T-helper 1 cell treated with Interleukin-12 subunit alpha and Interleukin-12 subunit beta and Interleukin-4 antibody, amounts not matched to agents 30 μg/mL and 1 μg/mL, for 36 hours (primary cell): ENCODE results near the gene SPOPL.

Experiments used
- H3K27ac Mint-ChIP-seq: one replicate; pipeline ENCODE4 v1.8.0; 2021; ENCODE audit warnings: mild to moderate bottlenecking, mixed read lengths
- H3K27me3 Mint-ChIP-seq: one replicate; pipeline ENCODE4 v1.8.0; 2021; ENCODE audit warnings: low read depth, mixed read lengths
- H3K36me3 Mint-ChIP-seq: one replicate; pipeline ENCODE4 v1.8.0; 2021; ENCODE audit warnings: low read depth, mixed read lengths
- H3K4me1 Mint-ChIP-seq: one replicate; pipeline ENCODE4 v1.8.0; 2021; ENCODE audit warnings: low read depth, mixed read lengths
- H3K4me3 Mint-ChIP-seq: one replicate; pipeline ENCODE4 v1.8.0; 2021; ENCODE audit warnings: mild to moderate bottlenecking, moderate library complexity, mixed read lengths
- H3K9me3 Mint-ChIP-seq: one replicate; pipeline ENCODE4 v1.8.0; 2021; ENCODE audit warnings: mixed read lengths

The SPOPL gene

DNA sequence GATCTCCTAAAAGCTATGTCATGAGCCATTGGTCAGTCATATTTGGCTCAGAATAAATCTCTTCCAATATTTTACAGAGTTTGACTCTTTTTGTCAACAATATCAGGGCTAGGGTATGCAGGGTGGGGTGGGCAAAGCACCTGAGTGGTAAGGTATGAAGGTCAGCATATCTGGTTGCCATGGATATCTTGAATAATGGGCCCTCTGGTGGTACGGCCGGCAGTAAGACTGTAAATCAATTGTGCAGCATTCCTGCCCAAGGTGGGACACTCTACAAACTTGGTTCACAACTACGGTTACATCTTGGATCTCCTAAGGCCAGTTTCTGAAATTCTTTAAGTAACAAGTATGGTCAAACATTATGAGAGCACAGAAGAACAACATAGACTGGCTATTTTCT, 119.6 kb downstream of the SPOPL start:
- no peaks in the 10 kb centered on the region for H3K27me3 Mint-ChIP-seq
- no peaks in the 10 kb centered on the region for H3K36me3 Mint-ChIP-seq
- H3K9me3 Mint-ChIP-seq, result no peaks in the 10 kb centered on the region
- H3K27ac Mint-ChIP-seq, result no peak overlapping the region
- no peak overlapping the region for H3K4me3 Mint-ChIP-seq
- H3K4me1 Mint-ChIP-seq, result no peaks in the 10 kb centered on the region

DNA sequence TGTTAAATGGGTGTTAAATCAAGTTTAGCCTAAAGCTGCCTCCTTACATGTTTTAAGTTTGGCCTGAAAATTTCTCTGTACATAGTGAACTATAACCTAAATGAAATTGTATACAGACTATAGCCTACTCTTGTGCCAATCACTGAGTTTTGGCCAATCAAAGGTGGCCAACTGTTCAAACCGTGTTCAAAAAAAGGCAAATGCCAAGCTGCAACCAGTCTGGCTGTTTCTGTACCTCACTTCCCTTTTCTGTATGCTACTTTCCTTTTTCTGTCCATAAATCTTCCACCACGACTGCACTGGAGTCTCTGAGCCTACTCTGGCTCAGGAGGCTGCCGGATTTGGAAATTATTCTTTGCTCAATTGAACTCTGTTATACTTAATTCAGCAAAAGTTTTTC, 121.0 kb downstream of the SPOPL start:
- no peaks in the 10 kb centered on the region for H3K27me3 Mint-ChIP-seq
- H3K36me3 Mint-ChIP-seq, result no peaks in the 10 kb centered on the region
- no peak overlapping the region for H3K4me3 Mint-ChIP-seq
- no peaks in the 10 kb centered on the region for H3K4me1 Mint-ChIP-seq
- H3K9me3 Mint-ChIP-seq, result no peaks in the 10 kb centered on the region
- no peak overlapping the region for H3K27ac Mint-ChIP-seq
